GM19395 (cell line): ENCODE results near the gene HTR4.

Experiments used
- ATAC-seq: cut with Tn5 transposase; IDR thresholded peaks from one replicate; pipeline ENCODE4 v1.9.1; 2021; ENCODE audit warnings: mild to moderate bottlenecking, moderate library complexity; ENCODE audit not compliant: unreplicated experiment

HTR4 gene

GRCh38 chr5:148443241-148443640, 211.1 kb downstream of the HTR4 start:
- no peak for ATAC-seq

- ATAC-seq = no peak
These were observed 215.4 kb downstream of the HTR4 start for GRCh38 chr5:148438933-148439332.

- no peak for ATAC-seq
These were observed 217.1 kb downstream of the HTR4 start for GRCh38 chr5:148437249-148437648.

- ATAC-seq = no peak
These were observed 218.3 kb downstream of the HTR4 start for GRCh38 chr5:148436029-148436428.

- ATAC-seq = no peak
These were observed 220.5 kb downstream of the HTR4 start for GRCh38 chr5:148433826-148434225.
